ENCODE data around the gene VSX2.
A peak's percentile ranks its signal among the peaks of the same experiment; 100 is the strongest.

VSX2 gene

GRCh38 chr14:74302152-74302628, 62.9 kb downstream of the VSX2 start:
- DNase-seq (ENCODE audit: low read depth in 2 of 2) = no peak

- DNase-seq (ENCODE audit: low read depth in 2 of 2) = peak; percentile 78 to 81
Measured at GRCh38 chr14:74302634-74303569, 63.7 kb downstream of the VSX2 start, which contains the start of gene ABCD4. Gene ABCD4 (minus strand): TSS chr14:74302934. CDS start chr14:74302912, 22 bp downstream.

- no peak for DNase-seq (ENCODE audit: low read depth in 2 of 2)
Measured at GRCh38 chr14:74308695-74309094, 69.4 kb downstream of the VSX2 start.

- DNase-seq (ENCODE audit: low read depth in 2 of 2) = no peak
Measured at GRCh38 chr14:74309125-74310022, 70.1 kb downstream of the VSX2 start.

- no peak for DNase-seq (ENCODE audit: low read depth in 2 of 2)
Measured at GRCh38 chr14:74312161-74312560, 72.9 kb downstream of the VSX2 start.
